ENCODE measurements around the gene CPNE2.
"Not testable (repeated sequence)": the region's sequence is repeated elsewhere in the genome, so short reads cannot be mapped to it uniquely, and the experiment has no call there.

CPNE2 gene

GRCh38 chr16:57098188-57098841 lies 5.9 kb downstream of the CPNE2 start:
- no peak for DNase-seq (ENCODE audit: low spot score)

- not testable (repeated sequence) for DNase-seq (ENCODE audit: low spot score)
Observed at GRCh38 chr16:57099965-57100364, 7.6 kb downstream of the CPNE2 start.

DNA sequence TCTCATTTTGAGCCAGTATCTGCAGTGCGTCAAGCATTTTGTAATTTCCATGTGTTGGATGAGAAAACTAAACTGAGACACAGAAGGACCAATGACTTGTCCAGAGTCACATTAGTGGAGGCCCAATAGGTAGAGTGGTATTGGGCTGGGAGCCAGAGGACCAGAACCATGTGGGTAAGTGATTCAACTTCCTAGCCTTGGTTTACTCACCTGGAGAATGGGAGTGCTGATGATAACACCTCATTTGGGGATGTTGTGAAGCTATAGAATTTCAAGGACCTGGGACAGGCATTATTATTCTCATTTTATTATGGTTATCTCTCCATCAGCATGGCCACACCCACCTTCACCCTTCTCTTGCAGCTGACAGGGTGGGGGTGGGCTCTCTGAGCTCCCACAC lies 8.1 kb downstream of the CPNE2 start:
- no peak for DNase-seq (ENCODE audit: low spot score)

DNA sequence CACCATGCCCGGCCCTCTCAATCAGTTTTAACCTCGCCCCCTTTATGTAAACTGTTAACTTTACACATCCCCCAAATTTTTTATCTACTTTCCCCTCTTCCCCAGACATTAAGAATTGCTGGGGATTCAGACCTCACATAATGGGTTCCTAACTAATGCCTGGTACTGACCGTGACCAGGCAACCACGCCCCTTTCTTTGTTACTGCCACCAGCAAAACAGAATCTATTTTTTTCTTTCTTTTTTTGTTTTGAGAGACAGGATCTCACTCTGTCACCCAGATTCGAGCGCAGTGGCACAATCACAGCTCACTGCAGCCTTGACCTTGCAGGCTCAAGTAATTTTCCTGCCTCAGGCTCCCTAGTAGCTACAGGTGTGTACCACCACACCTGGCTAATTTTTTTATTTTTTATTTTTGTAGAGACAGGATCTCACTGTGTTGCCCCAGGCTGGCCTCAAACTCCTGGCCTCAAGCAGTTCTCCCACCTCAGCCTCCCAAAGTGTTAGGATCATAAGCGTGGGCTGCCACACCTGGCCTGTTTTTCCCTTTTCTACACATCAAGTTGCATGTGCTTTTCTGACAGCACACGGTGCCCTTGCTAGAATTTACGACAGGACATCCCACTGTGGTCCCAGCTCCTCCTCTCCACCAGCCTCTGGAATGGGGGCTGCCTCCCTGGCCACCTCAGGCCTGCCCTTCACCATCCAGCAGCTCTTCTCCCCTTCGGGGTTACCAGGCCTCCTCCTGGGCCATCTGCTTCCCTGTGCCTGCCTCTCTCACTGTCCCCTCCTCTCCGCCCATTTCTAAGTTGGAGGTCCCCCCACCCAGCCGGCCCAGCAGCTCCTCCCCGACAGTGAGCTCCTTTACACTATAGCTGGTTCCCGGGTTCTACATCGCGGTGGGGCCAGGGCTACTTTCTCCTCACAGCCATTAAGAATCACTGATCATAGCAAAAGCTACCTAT lies 10.8 kb downstream of the CPNE2 start:
- no peak for DNase-seq (ENCODE audit: low spot score)

DNA sequence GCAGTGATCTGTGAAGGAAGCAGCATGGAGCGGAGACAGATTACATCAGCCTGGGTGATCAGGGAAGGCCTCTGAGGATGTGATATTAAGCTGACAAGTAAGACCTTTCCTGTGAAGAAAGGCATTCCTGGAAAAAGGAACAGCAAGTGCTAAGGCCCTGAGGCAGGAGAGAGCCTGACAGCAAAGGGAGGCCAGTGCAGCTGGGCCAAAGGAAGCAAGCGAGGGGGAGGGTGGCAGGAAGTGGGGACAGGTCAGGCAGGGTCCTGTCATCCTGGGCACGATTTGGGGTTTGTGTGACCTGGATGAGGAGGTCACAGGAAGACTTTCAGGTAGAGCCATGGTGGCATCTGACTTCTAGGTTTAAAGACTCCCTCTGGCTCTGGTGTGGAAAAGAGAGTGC lies 12.3 kb downstream of the CPNE2 start:
- no peak for DNase-seq (ENCODE audit: low spot score)

GRCh38 chr16:57105184-57105583 lies 12.8 kb downstream of the CPNE2 start:
- no peak for DNase-seq (ENCODE audit: low spot score)

GRCh38 chr16:57106767-57107166 lies 14.4 kb downstream of the CPNE2 start:
- DNase-seq (ENCODE audit: low spot score) = no peak

DNA sequence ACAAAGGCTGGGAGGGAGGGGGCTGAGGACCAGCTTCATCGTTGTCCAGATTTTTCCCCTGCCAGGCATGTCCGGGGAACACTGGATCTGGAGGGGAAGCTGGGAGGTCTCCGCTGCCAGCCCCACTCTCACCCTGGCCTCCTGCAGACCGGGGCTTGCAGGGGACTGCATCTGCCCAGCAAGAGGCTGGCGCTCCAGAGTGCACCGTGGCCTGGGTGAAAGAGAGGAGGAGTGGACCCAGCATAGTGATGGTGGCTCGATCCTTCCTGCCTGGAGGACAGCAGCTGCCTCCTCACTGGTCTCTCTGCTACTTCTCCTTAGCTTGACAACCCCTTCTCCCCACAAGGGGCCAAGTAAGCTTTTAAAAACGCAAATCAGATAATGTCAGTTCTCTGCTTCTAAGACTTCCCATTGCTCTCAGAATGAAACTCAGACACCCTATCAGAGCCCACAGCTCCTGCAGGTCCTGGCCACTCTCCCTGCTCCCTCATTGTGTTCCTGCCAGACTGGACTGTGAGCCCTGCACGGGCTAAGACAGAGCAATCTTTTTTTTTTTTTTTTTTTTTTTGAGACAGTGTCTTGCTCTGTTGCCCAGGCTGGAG lies 15.0 kb downstream of the CPNE2 start:
- DNase-seq (ENCODE audit: low spot score) = no peak

DNA sequence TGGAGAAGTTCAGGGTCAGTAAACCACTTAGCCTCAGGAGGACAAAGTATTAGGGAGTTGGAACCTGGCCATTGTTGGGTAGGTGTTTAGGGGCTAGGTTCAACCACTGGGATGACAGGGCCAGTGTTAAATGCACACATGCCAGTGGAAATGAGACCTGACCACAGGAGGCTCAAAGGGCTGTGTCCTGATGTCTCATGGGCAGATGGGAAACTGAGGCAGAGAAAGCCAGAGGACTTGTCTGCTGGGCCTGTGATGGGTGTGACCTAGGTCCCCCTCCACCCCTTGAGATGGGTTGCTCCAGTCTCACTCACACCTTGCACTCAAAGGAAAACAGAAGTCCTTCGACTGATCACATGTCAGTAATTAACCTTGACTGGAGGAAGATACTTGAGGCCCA lies 16.0 kb downstream of the CPNE2 start:
- DNase-seq (ENCODE audit: low spot score) = no peak

DNA sequence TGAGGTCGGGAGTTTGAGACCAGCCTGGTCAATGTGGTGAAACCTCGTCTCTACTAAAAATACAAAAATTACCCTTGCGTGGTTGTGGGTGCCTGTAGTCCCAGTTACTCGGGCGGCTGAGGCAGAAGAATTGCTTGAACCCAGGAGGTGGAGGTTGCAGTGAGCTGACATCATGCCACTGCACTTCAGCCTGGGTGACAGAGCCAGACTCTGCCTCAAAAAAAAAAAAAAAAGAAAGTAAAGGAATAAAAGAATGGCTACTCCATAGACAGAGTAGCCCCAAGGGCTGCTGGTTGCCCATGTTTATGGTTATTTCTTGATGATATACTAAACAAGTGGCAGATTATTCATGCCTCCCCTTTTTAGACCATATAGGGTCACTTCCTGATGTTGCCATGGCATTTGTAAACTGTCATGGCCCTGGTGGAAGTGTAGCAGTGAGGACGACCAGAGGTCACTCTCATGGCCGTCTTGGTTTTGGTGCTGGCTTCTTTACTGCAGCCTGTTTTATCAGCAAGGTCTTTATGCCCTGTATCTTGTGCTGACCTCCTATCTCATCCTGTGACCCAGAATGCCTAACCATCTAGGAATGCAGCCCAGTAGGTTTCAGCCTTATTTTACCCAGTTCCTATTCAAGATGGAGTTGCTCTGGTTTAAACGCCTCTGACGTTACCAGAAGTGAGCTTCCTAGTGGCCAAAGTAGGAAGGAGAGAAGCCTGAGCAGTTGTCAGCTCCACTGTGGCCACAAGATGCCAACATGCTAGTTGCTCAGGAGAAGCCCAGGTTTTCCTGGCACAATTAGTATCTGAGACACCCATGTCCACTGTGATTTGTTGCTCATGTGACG lies 17.1 kb downstream of the CPNE2 start:
- not testable (repeated sequence) for DNase-seq (ENCODE audit: low spot score)

DNA sequence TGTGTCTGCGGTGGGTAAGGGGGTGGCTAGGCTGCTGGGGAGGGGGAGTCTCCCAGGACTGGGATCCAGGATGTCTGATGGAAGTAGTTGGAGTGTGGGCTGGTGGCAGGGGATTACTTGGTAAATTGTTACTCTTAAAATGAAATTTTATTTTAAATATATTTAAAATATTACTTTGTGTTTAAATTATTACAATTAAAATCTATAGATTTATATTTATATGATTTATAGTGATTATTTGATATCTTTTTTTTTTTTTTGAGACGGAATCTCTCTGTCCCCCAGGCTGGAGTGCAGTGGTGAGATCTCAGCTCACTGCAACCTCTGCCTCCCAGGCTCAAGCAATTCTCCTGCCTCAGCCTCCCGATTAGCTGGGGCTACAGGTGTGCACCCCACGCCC lies 18.6 kb downstream of the CPNE2 start:
- DNase-seq (ENCODE audit: low spot score) = no peak

- no peak for DNase-seq (ENCODE audit: low spot score)
Observed at GRCh38 chr16:57111420-57111819, 19.0 kb downstream of the CPNE2 start.

- DNase-seq (ENCODE audit: low spot score) = no peak
Observed at GRCh38 chr16:57112403-57113041, 20.1 kb downstream of the CPNE2 start.

- DNase-seq (ENCODE audit: low spot score) = no peak
Observed at GRCh38 chr16:57113042-57113453, 20.7 kb downstream of the CPNE2 start.

DNA sequence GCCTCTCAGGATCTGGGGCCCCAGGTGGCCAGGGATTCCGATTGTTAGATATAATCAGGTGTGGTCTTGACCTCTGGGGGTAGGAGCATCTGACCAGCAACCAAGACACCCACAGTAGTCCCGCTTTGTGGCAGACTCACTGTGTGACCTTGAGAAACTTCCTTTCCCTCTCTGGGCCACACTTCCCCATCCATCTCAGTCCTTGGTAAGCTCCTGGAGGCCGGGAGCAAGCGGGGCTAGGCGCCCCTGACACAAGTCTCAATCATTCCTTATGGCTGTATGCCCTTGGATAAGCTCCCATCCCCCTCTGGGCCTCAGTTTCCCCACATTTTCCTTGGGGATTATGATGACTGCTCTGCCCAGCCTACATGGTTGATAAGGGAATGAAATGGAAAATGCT lies 21.3 kb downstream of the CPNE2 start:
- DNase-seq (ENCODE audit: low spot score) = no peak

GRCh38 chr16:57115168-57115513 lies 22.8 kb downstream of the CPNE2 start:
- DNase-seq (ENCODE audit: low spot score) = no peak

DNA sequence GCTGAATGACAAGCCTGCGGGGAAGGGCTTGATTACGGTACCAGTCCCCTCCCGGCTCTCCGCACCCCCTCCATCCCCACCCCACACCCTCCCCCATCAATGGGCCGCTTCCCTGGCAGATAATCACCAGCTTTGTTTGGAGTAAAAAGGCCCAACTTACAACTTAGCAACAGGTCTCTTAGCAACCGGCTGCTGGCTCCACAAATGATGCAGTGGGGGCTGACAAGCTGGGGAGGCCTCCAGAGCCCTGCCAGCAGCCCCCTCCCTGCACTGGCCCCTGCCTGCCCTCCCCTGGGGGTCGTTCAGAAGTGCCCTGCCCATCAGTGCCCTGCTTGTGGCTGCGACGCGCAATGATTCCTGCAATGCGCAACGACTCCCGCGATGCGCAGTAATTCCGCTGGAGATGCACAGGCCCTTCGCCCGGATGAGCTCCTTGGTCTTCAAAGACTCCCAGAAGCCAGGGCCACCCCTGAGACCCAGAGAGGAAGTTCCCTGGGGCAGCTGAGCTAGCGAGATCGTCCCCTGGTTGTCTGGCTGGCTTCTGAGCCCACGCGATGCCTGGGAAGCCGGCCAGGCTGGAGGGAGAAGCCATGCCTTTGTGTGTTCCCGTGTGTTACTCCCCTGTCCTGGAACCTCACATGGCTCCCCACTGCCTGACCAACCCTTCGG lies 23.3 kb downstream of the CPNE2 start:
- peak; percentile 18 for DNase-seq (ENCODE audit: low spot score)

DNA sequence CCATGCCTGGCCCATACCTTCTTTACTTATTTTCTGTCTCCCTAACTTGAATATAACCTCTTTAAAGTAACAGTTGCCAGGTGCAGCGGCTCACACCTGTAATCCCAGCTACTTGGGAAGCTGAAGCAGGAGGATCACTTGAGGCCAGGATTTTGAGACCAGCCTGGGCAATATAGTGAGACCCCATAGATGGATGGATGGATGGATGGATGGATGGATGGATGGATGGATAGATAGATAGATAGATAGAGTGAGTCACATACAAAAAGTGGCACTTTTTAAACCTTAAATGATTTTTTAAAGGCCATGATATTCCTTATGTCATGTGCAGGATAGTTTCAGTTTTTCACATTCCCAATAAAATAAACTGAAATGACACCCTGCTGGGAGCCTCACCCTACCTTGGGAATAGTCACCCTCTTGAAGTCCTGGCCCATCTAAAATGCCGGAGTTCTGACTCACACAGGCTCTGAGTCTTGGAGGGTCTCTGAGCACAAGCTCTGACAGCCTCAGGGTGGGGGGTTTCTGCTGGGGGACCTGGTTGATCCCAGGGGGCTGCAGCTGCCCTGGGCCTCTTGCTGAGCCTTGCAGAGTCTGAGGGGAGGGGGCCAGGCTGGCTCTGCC lies 26.2 kb downstream of the CPNE2 start:
- DNase-seq (ENCODE audit: low spot score) = no peak

DNA sequence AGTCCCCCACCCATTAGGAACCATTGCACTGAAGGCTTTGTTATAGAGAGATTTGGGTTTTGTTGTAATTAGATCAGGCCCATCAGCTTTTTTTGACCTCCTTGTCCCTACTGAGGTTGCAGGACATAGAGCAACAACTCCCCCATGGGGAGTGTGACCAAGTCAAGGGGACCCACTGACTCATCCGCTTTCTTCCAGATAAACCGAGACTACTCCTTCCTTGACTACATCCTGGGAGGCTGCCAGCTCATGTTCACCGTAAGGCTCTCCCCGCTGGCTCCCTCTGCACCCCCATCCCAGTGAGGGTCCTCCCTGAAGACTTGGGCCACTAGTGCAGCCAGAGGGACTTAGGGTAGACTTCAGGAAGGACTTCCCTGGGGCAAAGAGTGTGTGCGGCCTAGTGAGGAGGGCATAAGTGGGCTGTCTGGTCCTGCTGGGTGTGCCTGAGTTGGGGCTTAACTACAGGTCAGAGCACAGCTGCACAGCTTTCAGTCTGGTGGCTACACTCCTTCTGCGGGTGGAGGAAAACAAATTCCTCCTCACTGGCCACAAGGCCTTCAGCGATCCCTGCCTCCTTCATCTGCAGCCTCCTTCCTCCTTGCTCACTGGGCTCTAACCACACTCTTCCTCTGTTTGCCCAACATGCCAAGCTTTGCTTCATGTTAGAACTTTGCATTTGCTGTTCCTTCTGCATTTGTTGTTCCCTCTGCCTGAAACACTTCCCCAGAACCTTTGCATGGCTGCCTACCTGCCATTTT lies 31.0 kb downstream of the CPNE2 start:
- DNase-seq (ENCODE audit: low spot score) = no peak
